NCI-H1694 (cell line): Measurements from ENCODE around the gene INO80D.
"Not testable (repeated sequence)": the region's sequence is repeated elsewhere in the genome, so short reads cannot be mapped to it uniquely, and the experiment has no call there.

ENCODE experiments used
- DNase-seq: peaks from one replicate; lab custom pipeline; 2025; lab: John Stamatoyannopoulos, UW

Gene INO80D

DNA sequence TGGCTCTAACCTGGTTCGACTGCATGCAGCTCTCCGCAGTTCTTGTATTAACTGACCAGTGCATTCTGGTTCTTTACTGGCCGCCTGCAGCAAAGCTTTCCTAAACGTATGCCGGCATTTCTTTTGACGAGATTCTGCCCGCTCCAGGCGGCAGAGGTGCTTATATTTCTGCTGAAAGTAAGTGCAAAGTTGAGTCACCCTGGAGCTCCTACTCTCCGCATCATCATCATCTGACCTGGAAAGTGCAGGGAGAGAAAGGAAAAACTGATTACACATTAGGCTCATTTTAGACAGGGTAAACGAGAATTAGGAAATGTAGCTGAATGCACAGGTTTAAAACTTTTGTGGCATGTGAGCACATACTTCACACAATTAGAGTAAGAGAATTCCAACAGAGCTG lies 57.9 kb downstream of the INO80D start:
- no peak for DNase-seq

DNA sequence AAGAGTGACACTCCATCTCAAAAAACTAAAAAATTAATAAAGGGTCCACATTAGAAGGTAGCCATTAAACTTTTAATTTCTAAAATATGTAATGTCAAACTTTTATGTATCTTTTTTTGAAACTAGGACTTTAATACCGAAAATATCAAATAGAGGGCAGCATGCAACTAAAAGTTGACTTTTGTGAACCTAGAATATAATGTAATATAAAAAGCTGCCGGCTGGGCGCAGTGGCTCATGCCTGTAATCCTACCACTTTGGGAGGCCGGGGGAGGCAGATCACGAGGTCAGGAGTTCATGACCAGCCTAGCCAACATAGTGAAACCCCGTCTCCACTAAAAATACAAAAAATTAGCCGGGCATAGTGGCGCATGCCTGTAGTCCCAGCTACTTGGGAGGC lies 62.8 kb downstream of the INO80D start:
- DNase-seq, result no peak

DNA sequence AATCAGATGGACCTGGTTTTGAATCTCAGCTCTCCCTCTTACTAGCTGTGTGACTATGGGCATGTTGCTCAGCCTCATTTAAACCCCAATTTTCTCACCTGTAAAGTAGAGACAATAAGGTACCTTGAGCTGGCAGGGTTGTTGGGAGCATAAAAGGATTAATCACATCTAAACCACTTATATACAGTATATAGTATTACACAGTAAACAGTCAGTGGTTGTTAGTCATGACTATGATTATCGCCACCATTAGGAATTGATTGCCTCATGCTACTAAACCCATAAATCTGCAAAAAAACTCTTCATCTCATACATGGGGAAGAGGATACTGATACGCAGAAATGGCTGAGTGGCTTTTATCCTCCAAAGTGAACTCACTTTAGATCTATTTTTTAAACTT lies 65.8 kb downstream of the INO80D start:
- no peak for DNase-seq

DNA sequence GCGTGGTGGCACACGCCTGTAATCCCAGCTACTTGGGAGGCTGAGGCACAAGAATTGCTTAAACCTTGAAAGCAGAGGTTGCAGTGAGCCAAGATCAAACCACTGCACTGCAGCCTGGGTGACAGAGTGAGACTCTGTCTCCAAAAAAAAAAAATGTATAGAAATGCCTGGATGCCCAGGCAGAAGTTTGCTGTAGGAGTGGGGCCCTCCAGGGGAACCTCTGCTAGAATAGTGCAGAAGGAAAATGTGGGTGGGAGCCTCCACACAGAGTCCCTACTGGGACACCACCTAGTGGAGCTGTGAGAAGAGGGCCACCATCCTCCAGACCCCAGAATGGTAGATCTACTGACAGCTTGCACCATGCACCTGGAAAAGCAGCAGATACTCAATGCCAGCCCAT lies 70.2 kb downstream of the INO80D start:
- not testable (repeated sequence) for DNase-seq

DNA sequence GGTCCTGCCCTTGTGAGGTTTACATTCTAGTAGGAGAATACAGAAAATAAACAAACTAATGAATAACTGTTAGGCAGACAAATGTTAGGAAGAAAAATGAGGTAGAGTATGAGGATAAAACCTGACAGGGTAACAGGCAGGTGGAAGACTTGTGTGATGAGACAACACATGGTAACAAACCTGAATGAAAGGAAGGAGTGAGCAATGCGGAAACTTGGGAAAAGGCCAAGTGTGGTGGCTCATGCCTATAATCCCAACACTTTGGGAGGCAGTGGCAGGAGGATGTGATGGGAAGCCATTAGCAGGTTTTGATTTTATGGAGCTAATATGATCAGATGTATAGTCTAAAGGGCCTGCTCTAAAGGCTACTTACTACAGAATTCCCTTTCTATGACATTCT lies 74.2 kb downstream of the INO80D start:
- DNase-seq, result no peak

DNA sequence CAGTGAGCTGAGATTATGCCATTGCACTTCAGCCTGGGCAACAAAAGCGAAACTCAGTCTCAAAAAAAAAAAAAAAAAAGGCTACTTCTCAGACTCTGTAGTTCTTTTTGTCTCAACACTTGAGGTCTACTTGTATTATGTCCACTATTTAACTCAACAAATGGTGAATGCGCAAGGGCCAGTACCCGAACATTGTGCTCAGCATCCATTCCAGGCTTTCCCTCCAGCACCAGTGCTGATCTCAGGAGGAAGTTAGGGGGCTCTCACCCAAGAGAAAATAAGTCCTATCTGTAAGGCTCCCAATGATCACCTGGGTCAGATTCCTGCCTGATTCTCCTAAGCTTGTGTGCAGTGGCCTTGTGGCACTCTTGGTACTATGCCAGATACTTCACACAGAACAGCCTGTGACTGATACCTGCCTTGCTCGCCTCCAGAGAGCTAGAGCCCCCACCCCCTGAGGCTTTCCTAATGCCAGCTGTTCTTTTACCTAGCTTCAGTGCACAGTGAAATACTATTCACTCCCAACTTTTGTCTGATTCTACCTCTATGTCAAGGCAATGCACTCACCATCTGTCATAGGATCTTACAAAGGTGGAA lies 74.9 kb downstream of the INO80D start:
- DNase-seq, result peak; percentile 9

DNA sequence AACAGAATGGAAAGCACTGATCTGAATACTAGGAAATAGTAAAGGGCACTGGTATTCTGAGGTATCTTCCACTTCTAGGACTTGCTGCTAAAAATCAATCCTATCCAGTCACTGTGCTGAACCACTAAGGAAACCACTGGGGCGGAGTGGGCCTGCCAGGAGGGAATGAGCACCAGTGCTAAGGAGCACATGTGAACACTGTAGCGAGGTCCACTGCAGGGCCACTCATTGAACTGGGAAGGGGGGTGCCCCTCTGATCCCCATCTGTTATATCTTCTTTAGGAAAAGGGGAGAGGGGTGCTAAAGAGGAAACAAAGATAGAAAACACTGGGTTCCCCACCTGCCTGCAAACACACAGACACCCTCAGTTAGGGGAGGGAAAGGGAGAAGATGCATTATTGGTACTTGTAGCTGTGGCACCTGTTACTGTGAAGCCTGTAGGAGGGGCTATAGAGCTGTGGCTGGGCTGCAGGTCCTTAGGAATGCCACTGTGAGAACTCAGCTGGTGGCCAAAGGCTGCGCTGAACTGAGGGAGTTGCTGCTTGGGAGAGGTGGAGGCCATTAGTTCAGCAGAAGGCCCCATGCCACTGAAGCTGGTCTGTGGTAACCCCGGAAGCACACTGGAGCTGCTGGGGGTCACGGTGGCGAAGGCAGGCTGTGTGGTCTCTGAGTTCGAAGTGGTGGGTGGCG lies 81.8 kb downstream of the INO80D start:
- DNase-seq, result no peak

DNA sequence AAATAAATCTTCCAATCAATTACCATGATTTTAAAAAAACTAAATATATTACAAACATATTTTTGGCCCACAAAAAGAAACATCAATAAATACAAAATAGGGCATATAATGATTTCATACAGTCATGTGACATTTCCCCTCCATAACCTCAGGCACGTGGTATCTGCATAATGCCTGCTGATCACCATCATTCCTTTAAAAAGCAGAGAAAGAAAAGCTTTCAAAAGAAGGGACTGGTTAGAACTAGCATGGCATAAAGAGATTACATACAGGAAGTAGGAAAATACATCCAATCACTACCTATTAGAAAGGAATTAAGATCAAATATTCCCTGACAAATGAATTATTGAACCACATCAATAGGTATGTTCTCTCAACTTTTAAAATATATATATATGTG lies 83.5 kb downstream of the INO80D start:
- no peak for DNase-seq

DNA sequence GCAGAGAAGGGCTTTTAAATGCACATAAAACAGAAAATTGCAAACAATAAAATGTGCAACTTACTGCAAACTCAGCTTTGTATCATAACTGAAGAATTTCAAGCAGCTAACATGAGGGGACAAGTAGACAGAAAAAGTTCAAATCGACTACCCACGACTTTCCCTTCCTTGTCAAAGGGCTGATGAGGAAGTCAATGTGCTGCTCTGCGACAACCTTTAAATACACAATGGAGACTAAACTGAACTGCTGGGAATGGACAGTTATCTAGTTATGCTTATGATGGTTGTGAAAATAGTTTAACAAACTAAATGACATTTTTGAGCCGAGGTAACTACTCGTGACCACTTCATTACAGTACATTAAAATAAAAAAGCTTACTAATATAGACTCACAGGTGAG lies 84.1 kb downstream of the INO80D start:
- DNase-seq, result no peak

DNA sequence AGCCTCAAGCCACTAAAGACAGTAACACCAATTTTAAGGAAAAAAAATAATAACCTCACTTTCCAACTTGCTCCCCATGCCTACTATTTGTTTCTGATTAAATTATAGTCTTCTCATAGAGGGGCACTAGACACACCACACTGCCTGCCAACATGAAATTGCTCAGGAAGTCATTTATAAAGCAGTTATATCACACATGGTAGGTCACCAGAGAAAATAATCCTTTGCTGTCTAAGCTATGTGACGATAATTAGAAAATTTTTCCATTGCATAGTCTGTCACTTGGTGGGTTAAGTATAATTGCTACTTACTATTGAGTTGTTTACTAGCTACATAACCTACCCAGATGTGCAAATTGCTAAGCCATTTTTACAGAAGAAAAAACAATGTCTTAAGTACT lies 85.2 kb downstream of the INO80D start:
- DNase-seq, result no peak

DNA sequence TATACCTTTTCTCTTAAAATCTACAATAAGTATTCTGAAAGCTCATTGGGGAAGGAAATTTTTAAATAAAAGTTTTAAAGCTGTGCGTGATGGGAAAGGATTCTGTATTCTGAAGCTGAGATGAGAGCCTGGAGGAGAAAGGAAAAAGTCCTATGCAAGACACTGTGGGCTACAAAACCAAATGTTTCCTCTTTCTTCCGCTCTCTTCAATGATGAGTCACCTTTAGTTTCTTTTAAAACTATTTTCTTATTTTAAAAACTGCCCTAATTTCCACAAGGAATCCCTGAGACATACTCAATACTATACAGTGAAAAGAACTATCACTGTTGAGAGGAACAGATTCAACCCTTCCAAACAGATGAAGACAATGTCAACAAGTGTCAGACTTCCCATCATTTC lies 87.4 kb downstream of the INO80D start:
- DNase-seq, result no peak

DNA sequence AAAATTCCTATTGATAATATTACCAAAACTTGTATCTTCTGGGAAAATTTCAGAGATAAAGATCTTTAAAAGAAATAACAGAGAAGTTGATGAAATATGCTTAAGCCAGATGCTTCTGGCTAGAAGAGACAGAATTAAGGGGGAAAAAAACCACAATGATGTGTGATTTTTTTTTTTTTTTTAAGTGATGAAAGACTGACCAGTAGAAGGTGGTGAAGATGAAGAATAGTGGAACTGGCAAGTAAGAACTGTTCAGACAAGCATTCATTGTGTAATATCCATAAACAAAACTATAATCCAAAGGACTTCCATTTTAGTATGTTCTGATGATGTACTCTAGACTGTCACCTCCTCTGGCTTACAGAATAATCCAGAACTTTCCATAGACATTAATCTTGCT lies 89.8 kb downstream of the INO80D start:
- DNase-seq, result no peak

DNA sequence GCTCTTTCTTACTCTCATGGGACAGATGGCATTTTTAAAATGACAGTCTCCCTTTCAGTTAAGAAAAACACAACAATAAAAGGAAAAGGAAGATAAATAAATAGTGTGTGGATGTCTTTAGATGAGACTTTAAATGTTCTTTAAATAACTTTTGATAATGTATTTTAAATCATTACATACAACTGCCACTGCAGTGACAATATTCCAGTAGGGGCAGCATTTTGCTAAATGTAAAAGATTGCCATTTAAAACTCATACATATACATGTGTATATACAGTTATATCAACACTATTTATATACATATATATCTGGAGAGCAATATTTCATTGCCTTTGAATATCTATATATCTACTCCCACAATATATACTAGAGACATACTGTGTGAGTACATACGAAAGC lies 90.7 kb downstream of the INO80D start:
- DNase-seq, result no peak

DNA sequence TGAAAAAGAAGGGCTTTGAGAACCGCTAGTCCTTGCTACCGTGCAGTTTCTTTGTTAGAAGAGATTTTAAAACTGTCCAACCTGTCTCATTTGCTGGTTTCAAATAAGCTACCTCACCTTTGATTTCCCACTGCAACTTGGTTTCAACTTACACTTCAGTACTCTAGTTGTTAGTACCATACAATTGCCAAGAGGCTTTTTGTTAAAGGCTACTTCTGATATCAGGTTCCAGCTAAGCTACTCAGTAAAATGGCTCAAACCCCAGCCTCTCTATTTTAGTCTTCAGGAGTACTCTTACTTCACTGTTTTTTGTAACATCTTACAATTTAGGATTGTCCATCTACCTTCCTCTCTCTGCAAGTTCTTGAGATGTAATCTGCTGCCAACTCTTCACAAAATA lies 91.6 kb downstream of the INO80D start:
- no peak for DNase-seq

DNA sequence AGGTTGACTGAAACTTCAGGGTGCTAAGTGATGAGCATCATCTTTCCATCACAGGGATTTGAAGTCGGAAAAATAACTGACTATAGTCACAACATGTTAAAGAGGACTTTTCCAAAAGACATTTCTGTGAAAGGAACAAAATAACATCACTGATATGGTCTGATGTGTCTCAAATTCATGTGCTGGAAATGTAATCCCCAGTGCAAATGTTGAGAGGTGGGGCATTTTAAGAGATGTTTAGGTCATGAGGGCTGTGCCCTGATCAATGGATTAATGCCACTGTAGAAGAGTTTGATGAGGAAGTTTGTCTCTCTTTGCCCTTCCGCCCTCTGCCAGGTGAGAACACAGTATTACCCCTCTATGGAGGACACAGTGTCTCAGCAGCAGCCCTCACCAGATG lies 95.9 kb downstream of the INO80D start:
- no peak for DNase-seq

DNA sequence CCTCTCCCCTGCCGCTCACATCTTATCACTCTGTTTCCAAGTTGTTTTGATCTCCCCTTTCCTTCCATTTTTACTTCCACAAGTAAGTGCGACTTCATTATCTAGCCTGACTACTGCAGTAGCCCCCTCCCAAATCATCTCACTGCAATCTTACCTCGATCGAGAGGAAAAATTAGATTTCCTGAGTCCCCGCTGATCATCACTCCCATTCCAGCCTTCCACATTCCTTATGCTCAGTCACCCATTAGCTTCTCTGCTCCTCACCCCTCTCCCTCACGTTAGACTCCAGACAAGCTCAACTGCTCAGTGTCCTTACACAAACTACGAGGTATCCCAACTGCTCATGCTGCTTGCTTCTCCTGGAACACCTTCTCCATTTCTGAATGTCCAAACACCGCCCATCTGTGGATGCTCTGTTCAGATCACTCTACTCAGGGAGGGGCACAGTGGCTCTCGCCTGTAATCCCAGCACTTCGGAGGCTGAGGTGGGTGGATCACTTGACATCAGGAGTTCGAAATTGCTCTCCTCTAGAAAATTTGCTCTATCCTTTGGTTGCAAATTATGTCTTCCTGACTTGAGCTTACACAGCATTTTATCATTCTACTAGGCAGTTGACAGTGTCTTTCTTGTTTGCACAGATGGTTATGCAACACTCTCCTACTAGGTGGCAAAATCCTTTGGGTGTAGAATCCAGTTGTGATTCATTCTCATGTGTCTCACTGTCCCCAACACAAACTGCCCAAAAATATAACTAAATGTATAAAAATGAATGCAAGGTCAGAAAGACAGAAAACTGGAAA lies 96.5 kb downstream of the INO80D start:
- no peak for DNase-seq

DNA sequence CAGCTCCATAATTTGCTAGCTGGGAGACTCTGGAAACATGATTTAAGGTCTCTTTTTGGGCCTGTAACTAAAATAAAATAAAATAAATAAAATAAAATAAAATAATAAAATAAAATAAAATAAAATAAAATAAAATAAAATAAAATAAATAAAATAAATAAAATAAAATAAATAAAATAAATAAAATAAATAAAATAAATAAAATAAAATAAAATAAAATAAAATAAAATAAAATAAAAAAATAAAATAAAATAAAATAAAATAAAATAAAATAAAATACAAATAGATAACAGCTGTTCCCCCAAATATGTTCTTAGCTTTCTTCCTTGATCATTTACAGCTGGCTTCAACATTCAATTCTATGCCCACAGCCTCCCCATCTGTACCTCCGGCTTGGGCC lies 97.3 kb downstream of the INO80D start:
- not testable (repeated sequence) for DNase-seq

DNA sequence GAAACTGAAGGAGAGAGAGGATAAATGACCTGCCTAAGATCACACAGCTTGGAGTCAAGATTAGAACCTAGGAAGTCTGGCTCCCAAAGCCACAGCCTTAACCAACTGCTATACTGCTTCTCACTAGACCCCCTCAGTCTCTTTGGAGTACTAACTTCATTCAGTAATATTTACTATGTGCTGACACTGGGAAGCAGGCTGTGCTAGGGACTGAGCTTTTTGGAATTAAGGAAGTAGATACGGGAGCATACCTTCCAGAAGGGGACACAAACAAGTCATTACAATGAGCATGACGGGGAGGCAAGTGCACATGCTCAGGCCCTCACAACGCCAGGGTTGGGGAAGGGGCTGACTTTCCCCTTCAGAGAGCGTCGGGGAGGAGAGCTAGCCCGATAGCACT lies 97.7 kb downstream of the INO80D start:
- no peak for DNase-seq

DNA sequence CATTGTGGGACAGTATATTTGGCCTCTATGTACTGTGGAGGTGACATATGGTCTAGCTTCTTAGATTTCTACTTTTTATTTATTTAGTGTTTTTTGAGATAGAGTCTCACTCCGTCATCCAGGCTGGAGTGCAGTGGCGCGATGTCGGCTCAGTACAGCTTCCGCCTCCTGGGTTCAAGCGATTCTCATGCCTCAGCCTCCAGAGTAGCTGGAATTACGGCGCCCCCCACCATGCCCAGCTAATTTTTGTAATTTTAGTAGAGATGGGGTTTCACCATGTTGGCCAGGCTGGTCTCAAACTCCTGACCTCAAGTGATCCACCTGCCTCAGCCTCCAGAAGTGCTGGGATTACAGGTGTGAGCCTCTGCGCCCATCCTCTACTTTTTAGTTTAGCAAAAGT lies 99.6 kb downstream of the INO80D start:
- not testable (repeated sequence) for DNase-seq

DNA sequence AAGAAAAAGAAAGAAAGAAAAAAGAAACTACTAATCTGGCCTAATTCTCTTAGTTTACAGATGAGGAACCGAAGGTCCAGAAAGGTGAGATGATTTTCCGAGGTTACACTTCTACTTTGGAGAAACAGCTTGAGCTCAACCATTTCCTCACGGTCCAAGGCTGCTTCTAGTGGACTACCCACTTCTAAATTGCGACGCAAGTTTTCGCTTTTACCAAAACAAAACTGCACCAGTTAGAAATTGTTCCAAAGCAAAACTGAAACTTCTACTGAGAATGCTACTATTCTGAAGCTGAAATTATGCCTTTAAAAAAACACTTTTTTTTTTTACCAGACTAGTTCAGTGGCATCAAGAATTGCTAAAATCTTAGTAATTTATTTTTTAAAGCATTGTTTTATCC lies 101.6 kb downstream of the INO80D start:
- no peak for DNase-seq

DNA sequence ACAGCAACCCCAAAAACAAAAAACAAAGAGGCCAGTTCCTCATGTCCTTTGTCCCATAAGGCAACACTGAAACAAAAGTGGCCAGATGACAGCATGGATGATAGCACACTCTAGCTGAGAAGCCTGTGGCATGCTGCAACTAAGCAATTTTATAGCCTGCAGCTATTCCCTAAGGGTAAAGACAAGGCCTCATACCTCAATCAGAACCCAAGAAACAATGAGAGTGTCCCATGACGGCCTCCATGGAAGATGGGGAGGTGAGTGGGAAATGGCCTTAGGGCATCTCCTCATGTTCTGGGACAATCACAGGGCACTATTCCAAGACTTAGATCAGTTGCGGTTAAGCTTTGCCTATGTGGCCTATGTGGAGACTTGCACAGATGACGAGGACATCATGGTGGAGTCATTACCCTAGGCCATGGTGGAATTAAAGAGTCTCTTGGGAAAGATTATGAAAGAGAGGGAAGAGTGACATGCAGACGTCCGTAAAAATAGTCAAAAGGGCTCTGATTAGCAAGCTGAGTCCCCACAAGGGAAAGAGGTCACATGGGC lies 103.1 kb downstream of the INO80D start:
- no peak for DNase-seq

DNA sequence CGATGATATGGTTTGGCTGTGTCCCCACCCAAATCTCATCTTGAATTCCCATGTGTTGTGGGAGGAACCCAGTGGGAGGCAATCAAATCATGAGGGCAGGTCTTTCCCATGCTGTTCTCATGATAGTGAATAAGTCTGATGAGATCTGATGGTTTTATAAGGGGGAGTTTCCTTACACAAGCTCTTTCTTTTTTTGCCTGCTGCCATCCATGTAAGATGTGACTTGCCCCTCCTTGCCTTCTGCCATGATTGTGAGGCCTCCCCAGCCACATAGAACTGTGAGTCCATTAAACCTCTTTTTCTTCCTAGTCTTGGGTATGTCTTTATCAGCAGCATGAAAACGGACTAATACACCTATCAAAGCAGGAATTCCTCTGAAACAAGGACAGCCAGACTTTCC lies 107.2 kb downstream of the INO80D start:
- not testable (repeated sequence) for DNase-seq

DNA sequence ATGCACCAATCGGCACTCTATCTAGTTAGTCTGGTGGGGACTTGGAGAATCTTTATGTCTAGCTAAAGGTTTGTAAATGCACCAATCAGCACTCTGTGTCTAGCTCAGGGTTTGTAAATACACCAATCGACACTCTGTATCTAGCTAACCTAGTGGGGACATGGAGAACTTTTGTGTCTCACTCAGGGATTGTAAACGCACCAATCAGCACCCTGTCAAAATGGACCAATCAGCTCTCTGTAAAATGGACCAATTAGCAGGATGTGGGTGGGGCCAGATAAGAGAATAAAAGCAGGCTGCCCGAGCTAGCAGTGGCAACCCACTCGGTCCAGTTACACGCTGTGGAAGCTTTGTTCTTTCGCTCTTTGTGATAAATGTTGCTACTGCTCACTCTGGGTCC lies 108.3 kb downstream of the INO80D start:
- DNase-seq, result not testable (repeated sequence)
